ENCODE measurements around the gene ID1. TPM values are rescaled to one million over a fixed set of nuclear protein-coding genes. Genes with fewer than 3 reads are reported as not detected.

Gene ID1
- polyA plus RNA-seq, 2 of the 4 experiments (the other 2 are of a cell fraction) = 237 to 432 TPM

DNA sequence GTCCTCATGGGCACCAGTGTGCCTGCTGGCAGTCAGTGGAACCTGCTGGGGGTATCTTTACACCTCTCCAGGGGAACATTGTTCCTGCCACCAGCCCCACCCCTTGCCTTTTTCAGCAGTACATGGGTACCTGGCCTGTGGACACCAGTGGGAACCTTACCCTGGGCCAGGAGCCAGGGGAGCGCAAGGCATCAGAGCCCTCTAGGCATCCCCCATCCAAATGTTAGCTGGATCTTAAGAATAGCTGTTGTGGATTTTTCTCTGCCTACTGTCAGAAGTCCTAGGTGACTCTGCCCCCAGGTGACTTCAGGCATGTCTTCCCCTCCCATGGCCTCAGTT lies 38.8 kb upstream of the ID1 start:
- Histone ChIP-seq H3K4me1 (peaks cover 81% of the 10 kb centered on the region), H3K27ac (peak overlapping the region; percentile 93 to 99), H3K4me3 (no peak overlapping the region), H3K9me3 (no peaks in the 10 kb centered on the region), H3K4me2 (peak overlapping the region; percentile 61)
- FAIRE-seq (no peak), ATAC-seq (no peak), DNase-seq (ENCODE audit: low read depth in 1 of 2, low spot score in 1 of 2) (no peak)
- TF ChIP-seq, protein P1, sequence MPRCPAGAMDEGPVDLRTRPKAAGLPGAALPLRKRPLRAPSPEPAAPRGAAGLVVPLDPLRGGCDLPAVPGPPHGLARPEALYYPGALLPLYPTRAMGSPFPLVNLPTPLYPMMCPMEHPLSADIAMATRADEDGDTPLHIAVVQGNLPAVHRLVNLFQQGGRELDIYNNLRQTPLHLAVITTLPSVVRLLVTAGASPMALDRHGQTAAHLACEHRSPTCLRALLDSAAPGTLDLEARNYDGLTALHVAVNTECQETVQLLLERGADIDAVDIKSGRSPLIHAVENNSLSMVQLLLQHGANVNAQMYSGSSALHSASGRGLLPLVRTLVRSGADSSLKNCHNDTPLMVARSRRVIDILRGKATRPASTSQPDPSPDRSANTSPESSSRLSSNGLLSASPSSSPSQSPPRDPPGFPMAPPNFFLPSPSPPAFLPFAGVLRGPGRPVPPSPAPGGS (IDR thresholded peaks at IDR 0.05) = no peak
- TF ChIP-seq, protein P2, sequence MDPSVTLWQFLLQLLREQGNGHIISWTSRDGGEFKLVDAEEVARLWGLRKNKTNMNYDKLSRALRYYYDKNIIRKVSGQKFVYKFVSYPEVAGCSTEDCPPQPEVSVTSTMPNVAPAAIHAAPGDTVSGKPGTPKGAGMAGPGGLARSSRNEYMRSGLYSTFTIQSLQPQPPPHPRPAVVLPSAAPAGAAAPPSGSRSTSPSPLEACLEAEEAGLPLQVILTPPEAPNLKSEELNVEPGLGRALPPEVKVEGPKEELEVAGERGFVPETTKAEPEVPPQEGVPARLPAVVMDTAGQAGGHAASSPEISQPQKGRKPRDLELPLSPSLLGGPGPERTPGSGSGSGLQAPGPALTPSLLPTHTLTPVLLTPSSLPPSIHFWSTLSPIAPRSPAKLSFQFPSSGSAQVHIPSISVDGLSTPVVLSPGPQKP (IDR thresholded peaks at IDR 0.05; ENCODE audit: low read depth, low read length) = no peak
- TF ChIP-seq CHD2 (IDR thresholded peaks at IDR 0.05; ENCODE audit: low read length, partially characterized antibody) = no peak
- TF ChIP-seq POLR2AphosphoS2 (conservative IDR thresholded peaks at IDR 0.05; ENCODE audit: low read length) = no peak
- no peak for TF ChIP-seq EP300 (IDR thresholded peaks at IDR 0.05)
- TF ChIP-seq NPAS2 (CRISPR knock-in tag; IDR thresholded peaks at IDR 0.05; ENCODE audit: borderline replicate concordance) = no peak
- TF ChIP-seq HDAC2 (IDR thresholded peaks at IDR 0.05) = no peak
- TF ChIP-seq JUNB (IDR thresholded peaks at IDR 0.05) = no peak
- TF ChIP-seq RAD21 (conservative IDR thresholded peaks at IDR 0.05 in 1 of 2, IDR thresholded peaks at IDR 0.05 in 1 of 2) = no peak
- TF ChIP-seq, protein P3, sequence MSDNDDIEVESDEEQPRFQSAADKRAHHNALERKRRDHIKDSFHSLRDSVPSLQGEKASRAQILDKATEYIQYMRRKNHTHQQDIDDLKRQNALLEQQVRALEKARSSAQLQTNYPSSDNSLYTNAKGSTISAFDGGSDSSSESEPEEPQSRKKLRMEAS (IDR thresholded peaks at IDR 0.05) = no peak
- no peak for TF ChIP-seq HOXA7 (CRISPR knock-in tag; IDR thresholded peaks at IDR 0.05)
- TF ChIP-seq SREBF2 (IDR thresholded peaks at IDR 0.05) = no peak
- no peak for TF ChIP-seq RFX5 (IDR thresholded peaks at IDR 0.05)
- no peak for TF ChIP-seq MAFK (IDR thresholded peaks at IDR 0.05; ENCODE audit: partially characterized antibody)
- no peak for TF ChIP-seq GATA3 (IDR thresholded peaks at IDR 0.05; ENCODE audit: borderline replicate concordance)
- TF ChIP-seq, protein P4, sequence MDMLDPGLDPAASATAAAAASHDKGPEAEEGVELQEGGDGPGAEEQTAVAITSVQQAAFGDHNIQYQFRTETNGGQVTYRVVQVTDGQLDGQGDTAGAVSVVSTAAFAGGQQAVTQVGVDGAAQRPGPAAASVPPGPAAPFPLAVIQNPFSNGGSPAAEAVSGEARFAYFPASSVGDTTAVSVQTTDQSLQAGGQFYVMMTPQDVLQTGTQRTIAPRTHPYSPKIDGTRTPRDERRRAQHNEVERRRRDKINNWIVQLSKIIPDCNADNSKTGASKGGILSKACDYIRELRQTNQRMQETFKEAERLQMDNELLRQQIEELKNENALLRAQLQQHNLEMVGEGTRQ (IDR thresholded peaks at IDR 0.05) = no peak
- TF ChIP-seq FOXS1 (CRISPR knock-in tag; IDR thresholded peaks at IDR 0.05) = no peak
- WGBS (ENCODE audit: missing lambda C conversion rate) = no CpG with 5 or more reads among the region's 1 CpG
- ChIA-PET CTCF (interaction anchor here (1.2 to 28.4 kb wide), 7 partner anchors 10 to 157 kb away, joined by 3 to 903 read pairs (median 21); partner anchors contain the start of genes BCL2L1 and ID1), POLR2A (interaction anchor here (4.7 to 7.0 kb wide), 2 partner anchors 40 to 45 kb away, joined by 47 to 113 read pairs; partner anchors contain the start of gene ID1)

DNA sequence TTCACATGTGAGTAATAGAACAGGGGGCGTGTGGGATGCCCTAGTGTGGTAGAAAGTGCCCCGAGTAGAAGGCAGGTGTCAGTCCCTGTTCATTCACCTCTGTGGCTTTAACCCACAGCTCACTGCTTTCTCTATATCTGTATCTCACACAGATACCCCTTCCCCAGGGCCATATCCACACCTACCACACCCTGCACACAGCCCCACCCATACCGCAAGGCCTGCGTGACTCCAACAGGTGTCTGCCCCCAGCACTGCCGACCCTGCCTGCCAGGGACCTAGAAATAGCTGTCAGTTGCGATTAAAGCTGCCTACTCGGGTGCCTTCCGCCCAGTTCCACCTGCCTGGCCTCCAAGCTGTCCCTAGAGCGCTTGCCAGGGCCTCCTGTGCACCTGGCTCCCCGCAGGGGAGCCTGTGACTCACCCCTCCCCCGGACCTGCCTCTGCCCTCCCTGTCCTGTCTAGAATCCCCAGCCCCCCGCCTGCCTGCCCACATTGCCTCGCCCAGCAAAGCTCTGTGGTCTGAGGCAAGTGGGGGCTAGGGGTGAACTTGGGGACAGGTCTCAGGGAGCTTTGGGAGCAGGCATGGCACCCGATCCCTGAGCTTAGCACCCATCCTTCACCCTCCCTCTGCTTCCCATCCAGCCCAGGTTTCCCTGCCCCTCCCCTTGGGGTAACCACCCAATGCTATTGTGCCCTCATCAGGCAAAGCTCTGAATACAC lies 38.3 kb upstream of the ID1 start:
- Histone ChIP-seq H3K9me3 (no peaks in the 10 kb centered on the region), H3K4me1 (peaks cover 78% of the 10 kb centered on the region), H3K4me3 (no peak overlapping the region), H3K27ac (peak overlapping the region; percentile 93 to 99), H3K4me2 (peak overlapping the region; percentile 61)
- ChIA-PET POLR2A (interaction anchor here (0.6 to 7.0 kb wide), 5 partner anchors 8 to 45 kb away, joined by 3 to 113 read pairs (median 6); partner anchors contain the start of gene ID1), CTCF (interaction anchor here (1.2 to 28.4 kb wide), 10 partner anchors 10 to 156 kb away, joined by 3 to 903 read pairs (median 20); partner anchors contain the start of genes BCL2L1 and ID1)
- DNase-seq (ENCODE audit: low read depth in 1 of 2, low spot score in 1 of 2) = no peak
- WGBS (ENCODE audit: missing lambda C conversion rate) = 32% methylated on average over 9 of the region's 14 CpGs
- TF ChIP-seq FOXS1 (CRISPR knock-in tag; IDR thresholded peaks at IDR 0.05) (no peak), KDM1A (IDR thresholded peaks at IDR 0.05; ENCODE audit: low read depth) (no peak), FOSL2 (IDR thresholded peaks at IDR 0.05) (no peak), FOSL2 (CRISPR knock-in tag; IDR thresholded peaks at IDR 0.05) (peak; percentile 16; the same call in 1 of the 2 replicates), ESRRA (IDR thresholded peaks at IDR 0.05; ENCODE audit: borderline replicate concordance, low read length) (no peak), NFE2L2 (conservative IDR thresholded peaks at IDR 0.05; ENCODE audit: low read length) (no peak), EHMT2 (IDR thresholded peaks at IDR 0.05; ENCODE audit: low read depth) (no peak), BHLHE40 (IDR thresholded peaks at IDR 0.05; ENCODE audit: low read depth, low read length) (no peak), RARB (CRISPR knock-in tag; IDR thresholded peaks at IDR 0.05) (no peak), ZC3H11A (IDR thresholded peaks at IDR 0.05) (no peak), RCOR1 (IDR thresholded peaks at IDR 0.05; ENCODE audit: low read depth, low read length) (no peak), JUN (IDR thresholded peaks at IDR 0.05) (0 out of 5 replicates have a peak, but pooled peaks of 1 of the 2 experiments have one; percentile 30), SMC3 (IDR thresholded peaks at IDR 0.05) (no peak)
- TF ChIP-seq, protein P5, sequence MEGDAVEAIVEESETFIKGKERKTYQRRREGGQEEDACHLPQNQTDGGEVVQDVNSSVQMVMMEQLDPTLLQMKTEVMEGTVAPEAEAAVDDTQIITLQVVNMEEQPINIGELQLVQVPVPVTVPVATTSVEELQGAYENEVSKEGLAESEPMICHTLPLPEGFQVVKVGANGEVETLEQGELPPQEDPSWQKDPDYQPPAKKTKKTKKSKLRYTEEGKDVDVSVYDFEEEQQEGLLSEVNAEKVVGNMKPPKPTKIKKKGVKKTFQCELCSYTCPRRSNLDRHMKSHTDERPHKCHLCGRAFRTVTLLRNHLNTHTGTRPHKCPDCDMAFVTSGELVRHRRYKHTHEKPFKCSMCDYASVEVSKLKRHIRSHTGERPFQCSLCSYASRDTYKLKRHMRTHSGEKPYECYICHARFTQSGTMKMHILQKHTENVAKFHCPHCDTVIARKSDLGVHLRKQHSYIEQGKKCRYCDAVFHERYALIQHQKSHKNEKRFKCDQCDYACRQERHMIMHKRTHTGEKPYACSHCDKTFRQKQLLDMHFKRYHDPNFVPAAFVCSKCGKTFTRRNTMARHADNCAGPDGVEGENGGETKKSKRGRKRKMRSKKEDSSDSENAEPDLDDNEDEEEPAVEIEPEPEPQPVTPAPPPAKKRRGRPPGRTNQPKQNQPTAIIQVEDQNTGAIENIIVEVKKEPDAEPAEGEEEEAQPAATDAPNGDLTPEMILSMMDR (IDR thresholded peaks at IDR 0.05) = no peak
- TF ChIP-seq, protein P1 (IDR thresholded peaks at IDR 0.05) = no peak
- TF ChIP-seq, protein P4 (IDR thresholded peaks at IDR 0.05) = no peak
- no peak for FAIRE-seq
- ATAC-seq = peak; percentile 5 to 6; a peak in 3 of 6 replicates

Measured in A549 (cell line).